ENCODE results near the gene MCM8.
"Not testable (repeated sequence)": the region's sequence is repeated elsewhere in the genome, so short reads cannot be mapped to it uniquely, and the experiment has no call there.

Gene MCM8

GRCh38 chr20:6007094-6007528, 56.7 kb downstream of the MCM8 start:
- no peak for DNase-seq

- DNase-seq = no peak
Observed at GRCh38 chr20:6007529-6008103, 57.2 kb downstream of the MCM8 start.

- DNase-seq = no peak
Observed at GRCh38 chr20:6008254-6008653, 57.8 kb downstream of the MCM8 start.

- DNase-seq = no peak
Observed at GRCh38 chr20:6012179-6012578, 61.7 kb downstream of the MCM8 start.

GRCh38 chr20:6014017-6014416, 63.6 kb downstream of the MCM8 start:
- DNase-seq = no peak

- no peak for DNase-seq
Observed at GRCh38 chr20:6014957-6015356, 64.5 kb downstream of the MCM8 start.

- no peak for DNase-seq
Observed at GRCh38 chr20:6017467-6017866, 67.0 kb downstream of the MCM8 start.

GRCh38 chr20:6017880-6018279, 67.4 kb downstream of the MCM8 start:
- DNase-seq = no peak

- no peak for DNase-seq
Observed at GRCh38 chr20:6024768-6025167, 74.3 kb downstream of the MCM8 start.

GRCh38 chr20:6026051-6026450, 75.6 kb downstream of the MCM8 start:
- DNase-seq = no peak

- DNase-seq = no peak
Observed at GRCh38 chr20:6028818-6029217, 78.4 kb downstream of the MCM8 start.

- no peak for DNase-seq
Observed at GRCh38 chr20:6029538-6029937, 79.1 kb downstream of the MCM8 start.

- DNase-seq = no peak
Observed at GRCh38 chr20:6030453-6031080, 80.1 kb downstream of the MCM8 start.

GRCh38 chr20:6032907-6033306, 82.5 kb downstream of the MCM8 start:
- DNase-seq = not testable (repeated sequence)

- DNase-seq = no peak
Observed at GRCh38 chr20:6034134-6034969, 83.9 kb downstream of the MCM8 start.

- DNase-seq = no peak
Observed at GRCh38 chr20:6036213-6036612, 85.8 kb downstream of the MCM8 start.

GRCh38 chr20:6037082-6037481, 86.6 kb downstream of the MCM8 start:
- DNase-seq = no peak

- DNase-seq = no peak
Observed at GRCh38 chr20:6038256-6038655, 87.8 kb downstream of the MCM8 start.

GRCh38 chr20:6039766-6040165, 89.3 kb downstream of the MCM8 start:
- no peak for DNase-seq

- no peak for DNase-seq
Observed at GRCh38 chr20:6040540-6040939, 90.1 kb downstream of the MCM8 start.

- no peak for DNase-seq
Observed at GRCh38 chr20:6040958-6041807, 90.7 kb downstream of the MCM8 start.

- DNase-seq = no peak
Observed at GRCh38 chr20:6041808-6042265, 91.4 kb downstream of the MCM8 start.

- DNase-seq = no peak
Observed at GRCh38 chr20:6044115-6044514, 93.7 kb downstream of the MCM8 start.
